Chondrocyte (in vitro differentiated cells): ENCODE data around the gene SYNGR3. TPM values are rescaled to one million over a fixed set of nuclear protein-coding genes. Genes with fewer than 3 reads are reported as not detected.

Experiments
- DNase-seq: peaks from one replicate; pipeline ENCODE4 v3.0.0; 2021; ENCODE audit warnings: mixed read lengths, low spot score
- H3K27ac Mint-ChIP-seq: one replicate; pipeline ENCODE4 v1.8.0; 2021; ENCODE audit warnings: mild to moderate bottlenecking, moderate library complexity, mixed read lengths; ENCODE audit not compliant: unreplicated experiment
- H3K27me3 Mint-ChIP-seq: 2 replicates; pipeline ENCODE4 v1.8.0; 2021; ENCODE audit warnings: low read depth, mixed read lengths
- H3K36me3 Mint-ChIP-seq: 2 replicates; pipeline ENCODE4 v1.8.0; 2021; ENCODE audit warnings: low read depth, mixed read lengths
- H3K4me1 Mint-ChIP-seq: 2 replicates; pipeline ENCODE4 v1.8.0; 2021; ENCODE audit warnings: low read depth, mild to moderate bottlenecking, mixed read lengths
- H3K4me3 Mint-ChIP-seq: one replicate; pipeline ENCODE4 v1.8.0; 2021; ENCODE audit warnings: mild to moderate bottlenecking, moderate library complexity, mixed read lengths; ENCODE audit not compliant: unreplicated experiment
- H3K9me3 Mint-ChIP-seq: 2 replicates; pipeline ENCODE4 v1.8.0; 2021; ENCODE audit warnings: low read depth, mixed read lengths
- CTCF ChIP-seq: fragments of 200-600 bp; sonication (generic); IDR thresholded peaks from 2 replicates; pipeline ENCODE4 v1.5.0; 2021; ENCODE audit warnings: antibody characterized with exemption, mild to moderate bottlenecking, moderate library complexity
- total RNA-seq: library from RNA; stranded (reverse); gene quantifications from 3 replicates; pipeline ENCODE4 v1.2.1, GENCODE V29; 2021

The SYNGR3 gene
- total RNA-seq, 1 donor from 2014 or later, result 0.67 TPM

GRCh38 chr16:1982013-1982433, 7.7 kb upstream of the SYNGR3 start:
- Mint-ChIP-seq H3K9me3 (no peaks in the 10 kb centered on the region), H3K27ac (no peak overlapping the region), H3K36me3 (peaks cover 8% of the 10 kb centered on the region), H3K4me1 (peaks cover 12% of the 10 kb centered on the region), H3K4me3 (no peak overlapping the region), H3K27me3 (no peaks in the 10 kb centered on the region)
- DNase-seq, result no peak
- no peak for TF ChIP-seq CTCF

- no peak for DNase-seq
- H3K9me3 Mint-ChIP-seq, result no peaks in the 10 kb centered on the region
- H3K4me1 Mint-ChIP-seq, result peaks cover 12% of the 10 kb centered on the region
- peak overlapping the region; percentile 70 for H3K27ac Mint-ChIP-seq
- H3K36me3 Mint-ChIP-seq, result peaks cover 5% of the 10 kb centered on the region
- H3K27me3 Mint-ChIP-seq, result no peaks in the 10 kb centered on the region
- peak overlapping the region; percentile 70 for H3K4me3 Mint-ChIP-seq
- no peak for TF ChIP-seq CTCF
These were observed 6.7 kb upstream of the SYNGR3 start for GRCh38 chr16:1982991-1983543.

- Mint-ChIP-seq H3K4me1 (peaks cover 12% of the 10 kb centered on the region), H3K27me3 (peaks cover 3% of the 10 kb centered on the region), H3K27ac (peak within 1 kb of the TSS; percentile 70), H3K9me3 (no peaks in the 10 kb centered on the region), H3K36me3 (peaks cover 3% of the 10 kb centered on the region), H3K4me3 (peak within 1 kb of the TSS; percentile 80)
- peak; percentile 75 for TF ChIP-seq CTCF
- no peak for DNase-seq
These were observed 6.0 kb upstream of the SYNGR3 start, which contains the start of gene GFER for GRCh38 chr16:1983544-1984346. TSS of gene GFER (plus strand) at chr16:1984193. CDS start at chr16:1984219, 26 bp downstream.

GRCh38 chr16:1984347-1985225, 5.2 kb upstream of the SYNGR3 start:
- TF ChIP-seq CTCF, result no peak
- Mint-ChIP-seq H3K4me3 (peak overlapping the region; percentile 80), H3K27ac (peak overlapping the region; percentile 46), H3K4me1 (peaks cover 15% of the 10 kb centered on the region), H3K9me3 (no peaks in the 10 kb centered on the region), H3K27me3 (peaks cover 11% of the 10 kb centered on the region), H3K36me3 (peaks cover 2% of the 10 kb centered on the region)
- no peak for DNase-seq
